Esophagus (tissue), 2 donors: ENCODE measurements around the gene PISD. TPM values are rescaled to one million over a fixed set of nuclear protein-coding genes. Genes with fewer than 3 reads are reported as not detected.
"Not testable (repeated sequence)": the region's sequence is repeated elsewhere in the genome, so short reads cannot be mapped to it uniquely, and the experiment has no call there.

Source experiments
- H3K27ac ChIP-seq, 2 donors: one replicate each; pipeline ENCODE4 v1.5.1; 2013; ENCODE audit warnings: low read depth in 2 of 2, mild to moderate bottlenecking in 2 of 2, inconsistent platforms in 1 of 2, low read length in 1 of 2, moderate library complexity in 1 of 2
- H3K27me3 ChIP-seq, 2 donors: one replicate each; pipeline ENCODE4 v1.6.1; 2013; ENCODE audit warnings: low read length in 2 of 2, control low read depth in 1 of 2, mild to moderate bottlenecking in 1 of 2; ENCODE audit not compliant: insufficient read depth in 2 of 2, control insufficient read depth in 1 of 2
- H3K36me3 ChIP-seq, 2 donors: one replicate each; pipeline ENCODE4 v1.6.1; 2013; ENCODE audit warnings: low read length in 1 of 2; ENCODE audit not compliant: control insufficient read depth in 2 of 2, insufficient read depth in 2 of 2
- H3K4me1 ChIP-seq, 2 donors: one replicate each; pipeline ENCODE4 v1.6.1; 2013; ENCODE audit warnings: low read length in 1 of 2; ENCODE audit not compliant: control insufficient read depth in 2 of 2, insufficient read depth in 2 of 2
- H3K4me3 ChIP-seq, 2 donors: one replicate each; pipeline ENCODE4 v1.5.1; 2013; ENCODE audit warnings: low read length in 2 of 2, mild to moderate bottlenecking in 2 of 2, low read depth in 1 of 2, moderate library complexity in 1 of 2
- H3K9me3 ChIP-seq, 2 donors: one replicate each; pipeline ENCODE4 v1.6.1; 2013; ENCODE audit warnings: mild to moderate bottlenecking in 2 of 2, low read depth in 1 of 2, low read length in 1 of 2, moderate library complexity in 1 of 2; ENCODE audit not compliant: control insufficient read depth in 2 of 2, insufficient read depth in 1 of 2
- WGBS, 2 donors: extraction: QIAGEN DNeasy Blood & Tissue Kit; methylation state at CpG; one replicate each; pipeline ENCODE4 v1.1.7; 2013; 5-methylcytosine and 5-hydroxymethylcytosine counted together
- polyA plus RNA-seq, 2 donors: library from polyadenylated mRNA; stranded (reverse); fragments of 200-250 nt; gene quantifications; one replicate each; pipeline ENCODE4 v1.2.3, GENCODE V29; 2013
- donor health status: healthy with polysubstance abuse.
- donor health status: Bipolar disorder and iron deficiency.

The PISD gene
- 10 to 100 TPM; 24.7 to 30.4 TPM for polyA plus RNA-seq

DNA sequence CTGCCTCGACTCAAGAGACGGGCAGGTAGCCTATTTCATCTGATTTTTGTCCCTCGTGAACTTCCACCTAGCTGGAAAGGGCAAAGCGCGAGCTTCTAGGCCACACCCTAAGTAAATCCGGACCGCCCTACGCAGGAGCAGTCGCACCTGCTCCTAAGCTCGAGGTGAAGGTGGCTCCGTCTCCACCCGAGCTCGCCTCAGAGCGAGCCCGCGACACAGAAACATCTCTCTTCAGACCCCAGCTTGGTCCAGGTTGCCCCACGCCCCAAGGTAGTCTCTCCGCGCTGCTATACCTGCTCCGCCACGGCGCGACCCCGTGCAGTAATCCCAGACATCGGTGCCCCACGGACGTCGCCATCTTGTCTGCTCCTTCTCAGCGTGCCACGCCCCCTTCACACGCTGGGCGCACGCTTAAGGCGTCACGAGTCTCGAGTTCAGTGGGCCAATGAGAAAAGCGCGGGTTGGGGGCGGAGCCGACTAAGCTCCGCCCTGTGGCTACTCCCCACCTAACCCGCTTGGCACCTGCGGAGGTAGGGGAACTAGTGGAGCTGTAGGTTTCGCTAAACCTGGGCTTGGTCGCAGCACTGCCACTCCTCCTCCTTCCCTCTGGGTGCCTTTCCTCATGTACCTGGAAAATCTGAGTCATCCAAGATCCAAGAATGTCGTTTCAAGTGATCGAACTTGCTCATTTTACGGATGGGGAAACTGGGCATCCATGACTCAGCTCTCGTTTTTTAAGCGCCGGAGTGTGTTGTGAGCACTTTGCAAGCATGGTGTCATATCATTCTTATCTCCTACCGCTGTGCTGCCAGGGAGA is at the start of gene PISD:
Gene PISD (minus strand): TSS at position 365 of the 817 bp plus-strand sequence. CDS start 7 bp downstream, at position 358.
- Histone ChIP-seq H3K36me3 (no peaks in the 10 kb centered on the region), H3K27me3 (no peaks in the 10 kb centered on the region), H3K27ac (peak within 1 kb of the TSS; percentile 97 to 99), H3K4me3 (peak within 1 kb of the TSS; percentile 71 to 92), H3K9me3 (no peaks in the 10 kb centered on the region), H3K4me1 (peaks cover 0 to 3% of the 10 kb centered on the region in 2 donors)
- WGBS, 2 donors = 1% methylated on average over 52 of the region's 52 CpGs

DNA sequence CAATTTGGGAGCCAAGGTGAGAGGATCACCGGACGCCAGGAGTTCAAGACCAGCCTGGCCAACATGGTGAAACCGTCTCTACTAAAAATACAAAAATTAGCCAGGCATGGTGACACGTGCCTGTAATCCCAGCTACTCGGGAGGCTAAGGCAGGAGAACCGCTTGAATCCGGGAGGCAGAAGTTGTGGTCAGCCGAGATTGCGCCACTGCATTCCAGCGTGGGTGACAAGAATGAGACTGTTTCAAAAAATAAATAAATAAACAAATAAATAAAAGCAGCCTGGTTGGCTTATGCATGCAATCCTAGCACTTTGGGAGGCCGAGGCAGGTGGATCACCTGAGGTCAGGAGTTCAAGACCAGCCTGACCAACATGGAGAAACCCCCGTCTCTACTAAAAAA is 49.2 kb upstream of the PISD start:
- H3K9me3 ChIP-seq, H3K27me3 ChIP-seq, H3K27ac ChIP-seq, H3K4me3 ChIP-seq, H3K4me1 ChIP-seq: not testable (repeated sequence)
- WGBS, 2 donors = 93 to 94% methylated on average over 12 of the region's 12 CpGs
- H3K36me3 ChIP-seq = peaks cover 6 to 15% of the 10 kb centered on the region in 2 donors

DNA sequence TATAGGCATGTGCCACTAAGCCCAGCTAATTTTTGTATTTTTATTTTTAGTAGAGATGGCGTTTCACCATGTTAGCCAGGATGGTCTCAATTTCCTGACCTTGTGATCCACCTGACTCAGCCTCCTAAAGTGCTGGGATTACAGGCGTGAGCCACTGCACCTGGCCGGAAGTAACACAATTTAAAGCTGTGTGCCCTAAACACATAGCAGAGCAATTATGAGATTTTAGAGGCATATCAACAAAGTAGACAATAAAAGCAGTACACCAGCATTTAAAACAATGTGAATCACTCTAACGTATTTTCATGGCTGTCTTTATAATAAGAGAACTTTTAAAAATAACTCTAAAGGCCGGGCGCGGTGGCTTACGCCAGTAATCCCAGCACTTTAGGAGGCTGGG is 45.5 kb upstream of the PISD start:
- WGBS, 2 donors = 84 to 89% methylated on average over 8 of the region's 8 CpGs
- Histone ChIP-seq H3K9me3 (no peaks in the 10 kb centered on the region), H3K27ac (no peak overlapping the region), H3K4me1 (no peaks in the 10 kb centered on the region), H3K4me3 (no peak overlapping the region), H3K27me3 (no peaks in the 10 kb centered on the region), H3K36me3 (peaks cover 6 to 13% of the 10 kb centered on the region in 2 donors)

DNA sequence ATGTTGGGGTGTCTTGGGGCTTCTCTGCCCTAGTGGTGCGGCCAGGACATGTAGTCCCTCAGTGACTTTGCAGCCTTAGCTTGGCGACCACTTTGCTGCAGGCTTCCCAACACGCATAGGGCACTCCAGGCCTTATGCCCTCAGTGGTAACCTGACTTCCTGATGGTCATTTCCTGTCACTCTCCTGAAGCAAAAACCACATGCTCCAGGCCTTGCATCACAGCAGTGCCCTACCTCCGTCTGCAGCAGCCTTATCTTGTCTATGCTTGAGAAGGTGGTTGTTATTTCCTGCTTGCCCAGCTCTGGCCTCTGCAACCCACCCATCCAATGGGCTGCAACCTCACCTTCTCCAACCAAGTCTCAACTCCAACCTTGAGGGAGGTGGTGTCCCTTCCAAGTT is 33.4 kb upstream of the PISD start:
- H3K9me3 ChIP-seq = no peaks in the 10 kb centered on the region
- no peak overlapping the region for H3K27ac ChIP-seq
- H3K4me3 ChIP-seq = no peak overlapping the region
- peaks cover 0 to 5% of the 10 kb centered on the region in 2 donors for H3K36me3 ChIP-seq
- 75 to 83% methylated on average over 4 of the region's 4 CpGs for WGBS, 2 donors
- no peaks in the 10 kb centered on the region for H3K4me1 ChIP-seq
- no peaks in the 10 kb centered on the region for H3K27me3 ChIP-seq

DNA sequence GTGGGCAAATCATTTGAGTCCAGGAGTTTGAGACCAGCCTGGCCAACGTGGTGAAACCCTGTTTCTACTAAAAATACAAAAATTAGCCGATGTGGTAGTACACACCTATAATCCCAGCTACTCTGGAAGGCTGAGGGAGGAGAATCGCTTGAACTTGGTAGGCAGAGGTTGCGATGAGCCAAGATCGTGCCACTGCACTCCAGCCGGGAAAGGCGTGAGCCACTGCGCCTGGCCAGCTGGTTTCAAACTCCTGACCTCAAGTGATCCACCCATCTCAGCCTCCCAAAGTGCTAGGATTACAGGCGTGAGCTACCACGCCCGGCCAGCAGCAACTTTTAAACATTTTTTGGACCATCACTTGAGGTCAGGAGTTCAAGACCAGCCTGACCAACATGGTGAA is 32.0 kb upstream of the PISD start:
- not testable (repeated sequence) for H3K36me3 ChIP-seq, H3K27ac ChIP-seq, H3K9me3 ChIP-seq, H3K4me3 ChIP-seq, H3K4me1 ChIP-seq, H3K27me3 ChIP-seq
- WGBS, 2 donors = 97 to 99% methylated on average over 11 of the region's 11 CpGs

DNA sequence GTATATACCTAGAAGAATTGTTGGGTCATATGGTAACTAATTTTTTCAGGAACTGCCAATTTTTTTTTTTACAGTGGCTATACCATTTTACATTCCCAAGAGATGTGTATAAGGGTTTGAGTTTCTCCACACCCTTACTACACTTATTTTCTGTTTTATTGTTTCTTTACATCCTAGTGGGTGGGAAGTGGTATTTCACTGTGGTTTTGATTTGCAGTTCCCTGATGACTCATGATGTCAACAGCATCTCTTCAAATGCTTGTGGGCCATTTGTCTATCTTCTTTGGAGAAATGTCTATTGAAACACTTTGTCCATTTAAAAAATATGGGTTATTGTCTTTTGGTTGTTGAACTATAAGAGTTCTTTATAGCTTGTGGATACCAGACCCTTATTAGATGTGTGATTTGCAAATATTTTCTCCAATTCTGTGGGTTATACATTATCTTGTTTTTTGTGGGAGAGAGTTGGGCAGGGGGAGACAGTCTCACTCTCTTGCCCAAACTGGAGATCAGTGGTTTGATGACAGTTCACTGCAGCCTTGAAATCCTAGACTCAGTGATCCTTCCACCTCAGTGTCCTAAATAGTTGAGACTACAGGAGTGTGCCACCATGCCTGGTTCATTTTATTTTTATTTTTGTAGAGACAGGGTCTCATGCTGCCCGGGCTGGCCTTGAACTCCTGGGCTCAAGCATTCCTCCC is 30.3 kb upstream of the PISD start:
- Histone ChIP-seq H3K4me1 (no peaks in the 10 kb centered on the region), H3K4me3 (no peak overlapping the region), H3K36me3 (peaks cover 0 to 3% of the 10 kb centered on the region in 2 donors), H3K27ac (no peak overlapping the region), H3K9me3 (no peaks in the 10 kb centered on the region), H3K27me3 (no peaks in the 10 kb centered on the region)
- 100% methylated on average over 1 of the region's 1 CpG for WGBS, 2 donors

DNA sequence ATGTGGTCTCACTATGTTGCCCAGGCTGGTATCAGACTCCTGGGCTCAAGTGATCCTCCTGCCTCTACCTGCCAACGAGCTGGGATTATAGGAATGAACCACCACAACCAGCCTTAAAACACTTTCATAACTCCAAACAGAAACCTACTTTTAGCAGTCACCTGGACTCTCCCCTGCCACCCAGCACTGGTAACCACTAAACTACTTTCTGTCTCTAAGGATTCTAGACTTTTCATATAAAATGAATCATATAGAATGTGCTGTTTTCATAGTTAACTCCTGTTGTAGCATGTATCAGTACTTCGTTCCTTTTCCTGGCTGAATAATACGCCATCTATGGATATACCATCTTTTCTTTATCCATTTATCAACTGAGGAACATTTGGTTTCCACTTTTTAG is 29.4 kb upstream of the PISD start:
- Histone ChIP-seq H3K4me3 (no peak overlapping the region), H3K4me1 (no peaks in the 10 kb centered on the region), H3K36me3 (no peaks in the 10 kb centered on the region), H3K9me3 (no peaks in the 10 kb centered on the region), H3K27me3 (no peaks in the 10 kb centered on the region), H3K27ac (no peak overlapping the region)
- 93 to 97% methylated on average over 3 of the region's 3 CpGs for WGBS, 2 donors

DNA sequence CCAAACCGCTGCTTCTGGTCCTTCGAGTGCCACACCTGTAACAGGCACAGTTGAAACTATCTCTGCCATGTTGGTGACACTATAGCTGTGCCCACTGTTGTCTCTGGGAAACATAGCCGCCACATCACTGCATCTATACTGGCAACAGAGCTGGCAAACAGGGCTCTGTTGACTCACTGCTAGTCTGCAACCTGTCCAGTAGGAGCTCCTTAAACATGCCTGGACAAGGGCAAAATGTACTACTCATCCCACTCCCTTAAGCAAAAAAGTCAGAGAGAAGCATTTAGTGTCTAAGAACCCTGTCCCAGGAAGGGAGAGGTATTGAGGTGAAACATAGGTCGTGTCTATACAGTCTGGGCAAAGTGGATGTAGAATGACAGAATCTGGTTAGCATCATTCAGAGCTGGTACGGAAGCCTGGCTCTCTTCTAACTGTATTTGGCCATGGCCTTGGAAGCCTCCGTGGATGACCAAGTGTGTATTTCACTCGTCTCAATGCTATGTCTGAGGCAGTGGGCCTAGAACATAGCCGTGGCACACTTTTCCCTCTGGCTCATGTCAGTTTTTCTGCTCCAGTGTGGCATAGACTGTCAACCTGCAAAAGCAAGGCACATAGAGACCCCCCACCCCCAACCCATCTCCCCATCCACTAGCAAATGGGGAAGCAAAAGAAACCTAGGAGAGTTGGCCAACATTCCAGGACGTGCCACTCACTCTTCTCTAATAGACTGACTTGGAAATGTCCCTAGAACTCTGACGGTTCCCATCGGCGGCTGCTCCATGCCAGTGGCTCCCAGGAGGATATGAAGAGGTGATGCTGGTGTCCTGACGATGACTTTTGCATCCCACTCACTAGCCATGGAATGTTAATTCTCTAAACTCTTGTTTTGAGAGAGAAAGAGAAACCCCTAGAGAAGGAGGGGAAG is 21.4 kb upstream of the PISD start:
- peaks cover 5 to 8% of the 10 kb centered on the region in 2 donors for H3K36me3 ChIP-seq
- peak overlapping the region; percentile 82 to 88 for H3K27ac ChIP-seq

DNA sequence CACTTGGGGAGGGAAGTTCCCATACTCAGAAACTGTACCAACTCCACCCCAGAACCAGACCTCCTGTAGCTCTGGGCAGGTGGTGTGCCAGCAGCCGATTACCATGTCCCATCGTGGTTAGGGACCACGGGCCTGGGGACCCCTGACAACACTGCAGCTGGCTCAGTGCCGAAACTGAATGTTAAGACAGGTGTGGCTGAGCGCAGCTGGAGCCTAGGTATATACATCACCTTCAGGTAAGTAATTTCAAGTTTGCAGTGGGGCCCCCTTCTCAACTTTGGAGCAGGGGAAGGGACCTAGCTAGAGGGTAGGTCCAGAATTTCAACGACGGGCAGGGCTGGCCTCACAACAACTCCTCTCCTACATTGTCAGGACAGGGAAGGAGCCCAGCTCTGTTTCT is 20.7 kb upstream of the PISD start:
- H3K27me3 ChIP-seq = no peaks in the 10 kb centered on the region
- H3K9me3 ChIP-seq = no peaks in the 10 kb centered on the region
- peak overlapping the region; percentile 82 to 88 for H3K27ac ChIP-seq
- no peak overlapping the region for H3K4me3 ChIP-seq
- H3K36me3 ChIP-seq = peaks cover 5 to 8% of the 10 kb centered on the region in 2 donors
- H3K4me1 ChIP-seq = peaks cover 0 to 12% of the 10 kb centered on the region in 2 donors
- WGBS, 2 donors = 61 to 72% methylated on average over 7 of the region's 7 CpGs

More for the DNA sequence above, 21.4 kb upstream of the PISD start:
- H3K27me3 ChIP-seq = no peaks in the 10 kb centered on the region
- H3K4me3 ChIP-seq = no peak overlapping the region
- WGBS, 2 donors = 57 to 65% methylated on average over 13 of the region's 13 CpGs
- H3K9me3 ChIP-seq = no peaks in the 10 kb centered on the region
- H3K4me1 ChIP-seq = peaks cover 0 to 12% of the 10 kb centered on the region in 2 donors
